HEK293T (cell line): ENCODE results near the gene JCAD.
"Not testable (repeated sequence)": the region's sequence is repeated elsewhere in the genome, so short reads cannot be mapped to it uniquely, and the experiment has no call there.

Experiments used
- CTCF ChIA-PET: fragments of 350-600 bp; formaldehyde crosslinking; extraction: SDS; loops from one replicate; lab custom pipeline; 2021; ENCODE audit warnings: antibody characterized with exemption, inconsistent platforms; lab: Yijun Ruan, JAX
- POLR2A ChIA-PET: fragments of 350-600 bp; formaldehyde crosslinking; extraction: SDS; loops from one replicate; lab custom pipeline; 2020; ENCODE audit warnings: antibody characterized with exemption, inconsistent platforms; lab: Yijun Ruan, JAX
- DNase-seq: peaks from one replicate; pipeline ENCODE4 v3.0.0; 2012; ENCODE audit warnings: mixed read lengths; ENCODE audit errors: extremely low spot score
- ARNT ChIP-seq: fragments of 450-650 bp; IDR thresholded peaks from 2 replicates; pipeline ENCODE4 v1.6.1; 2017; ENCODE audit warnings: mild to moderate bottlenecking
- BHLHE40 ChIP-seq: fragments of 450-650 bp; IDR thresholded peaks from 2 replicates; pipeline ENCODE4 v1.6.1; 2016; ENCODE audit warnings: mild to moderate bottlenecking, moderate library complexity, borderline replicate concordance
- CTBP1 ChIP-seq: fragments of 450-650 bp; IDR thresholded peaks from 2 replicates; pipeline ENCODE4 v1.6.1; 2016; ENCODE audit warnings: borderline replicate concordance
- ELF4 ChIP-seq: fragments of 450-650 bp; IDR thresholded peaks from 2 replicates; pipeline ENCODE4 v1.6.1; 2017; ENCODE audit warnings: antibody characterized with exemption
- FOXA1 ChIP-seq: fragments of 450-650 bp; IDR thresholded peaks from 2 replicates; pipeline ENCODE4 v1.6.1; 2016; ENCODE audit warnings: mild to moderate bottlenecking
- FOXK2 ChIP-seq: fragments of 450-650 bp; IDR thresholded peaks from 2 replicates; pipeline ENCODE4 v1.6.1; 2016; ENCODE audit warnings: mild to moderate bottlenecking
- FOXM1 ChIP-seq: fragments of 450-650 bp; IDR thresholded peaks from 2 replicates; pipeline ENCODE4 v1.6.1; 2017; ENCODE audit warnings: mild to moderate bottlenecking, borderline replicate concordance
- HDGF ChIP-seq: fragments of 450-650 bp; IDR thresholded peaks from 2 replicates; pipeline ENCODE4 v1.6.1; 2017; ENCODE audit warnings: antibody characterized with exemption, borderline replicate concordance
- L3MBTL2 ChIP-seq: fragments of 450-650 bp; conservative IDR thresholded peaks from 2 replicates; pipeline ENCODE4 v1.6.1; 2016; ENCODE audit warnings: mild to moderate bottlenecking
- LEF1 ChIP-seq: fragments of 450-650 bp; IDR thresholded peaks from 2 replicates; pipeline ENCODE4 v1.6.1; 2017; ENCODE audit warnings: mild to moderate bottlenecking, borderline replicate concordance
- NFRKB ChIP-seq: fragments of 450-650 bp; IDR thresholded peaks from 2 replicates; pipeline ENCODE4 v1.6.1; 2016; ENCODE audit warnings: mild to moderate bottlenecking, moderate library complexity
- SP1 ChIP-seq: fragments of 450-650 bp; IDR thresholded peaks from 2 replicates; pipeline ENCODE4 v1.6.1; 2017
- SUZ12 ChIP-seq: fragments of 450-650 bp; IDR thresholded peaks from 2 replicates; pipeline ENCODE4 v1.6.1; 2016; ENCODE audit warnings: mild to moderate bottlenecking
- TARDBP ChIP-seq: fragments of 450-650 bp; IDR thresholded peaks from 2 replicates; pipeline ENCODE4 v1.6.1; 2016
- ZNF384 ChIP-seq: fragments of 450-650 bp; IDR thresholded peaks from 2 replicates; pipeline ENCODE4 v1.6.1; 2016
- TF ChIP-seq, protein P1 (sequence below): fragments of 450-650 bp; IDR thresholded peaks from 2 replicates; pipeline ENCODE4 v1.6.1; 2016

Gene JCAD

DNA sequence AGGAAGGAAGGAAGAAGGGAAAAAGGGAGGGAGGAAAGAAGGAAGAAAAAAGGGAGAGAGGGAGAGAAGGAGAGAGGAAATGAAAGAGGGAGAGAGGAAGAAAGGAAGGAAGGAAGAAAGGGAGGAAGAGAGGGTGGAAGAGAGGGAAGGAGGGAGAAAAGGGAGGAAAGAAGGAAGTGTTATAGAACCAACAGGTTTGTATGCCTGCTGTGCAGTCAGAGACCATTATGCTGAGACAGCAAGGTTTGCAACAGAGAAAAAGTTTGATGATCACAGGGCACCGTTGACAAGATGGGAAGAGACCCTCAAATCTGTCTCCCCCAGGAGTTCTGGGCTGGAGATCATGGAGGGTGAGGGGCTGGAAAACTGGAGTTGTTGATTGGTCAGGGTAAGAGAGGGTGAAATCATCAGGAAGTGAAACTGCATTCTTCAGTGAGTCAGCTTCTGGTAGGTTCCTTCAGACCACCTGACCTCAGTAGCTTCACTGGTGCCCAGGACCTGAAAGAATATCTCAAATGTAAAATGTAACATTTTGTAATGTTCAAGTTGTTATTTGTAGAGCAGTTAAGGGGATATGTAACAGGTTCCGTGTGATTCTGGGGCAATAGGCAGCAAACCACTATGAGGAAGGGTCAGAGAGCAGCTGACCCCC is 76.3 kb downstream of the JCAD start:
- no peak for DNase-seq
- CTCF ChIA-PET, result no interaction called here
- POLR2A ChIA-PET, result no interaction called here
- TF ChIP-seq LEF1, result no peak
- no peak for TF ChIP-seq ARNT
- no peak for TF ChIP-seq SUZ12
- no peak for TF ChIP-seq BHLHE40
- TF ChIP-seq ELF4, result no peak
- TF ChIP-seq FOXA1, result no peak
- no peak for TF ChIP-seq SP1
- TF ChIP-seq TARDBP, result no peak

DNA sequence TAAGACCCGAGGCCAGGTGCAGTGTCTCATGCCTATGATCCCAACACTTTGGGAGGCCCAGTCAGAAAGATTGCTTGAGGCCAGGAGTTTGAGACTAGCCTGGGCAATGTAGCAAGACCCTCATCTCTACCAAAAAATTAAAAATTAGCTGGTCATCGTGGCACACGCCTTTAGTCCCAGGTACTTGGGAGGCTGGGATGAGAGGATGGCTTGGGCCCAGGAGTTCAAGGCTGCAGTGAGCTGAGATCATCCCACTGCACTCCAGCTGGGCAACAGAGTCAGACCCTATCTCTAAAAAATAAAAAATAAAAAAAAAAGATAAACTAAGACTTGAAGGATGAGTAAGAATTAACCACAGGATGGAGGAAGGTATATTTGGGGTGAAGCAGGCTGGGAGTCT is 77.9 kb downstream of the JCAD start:
- CTCF ChIA-PET, result no interaction called here
- POLR2A ChIA-PET, result no interaction called here
- TF ChIP-seq L3MBTL2, result no peak
- no peak for TF ChIP-seq HDGF
- no peak for TF ChIP-seq SUZ12
- no peak for TF ChIP-seq BHLHE40
- TF ChIP-seq SP1, result no peak
- no peak for TF ChIP-seq FOXA1
- TF ChIP-seq ELF4, result no peak
- TF ChIP-seq FOXM1, result no peak
- no peak for TF ChIP-seq TARDBP
- TF ChIP-seq, protein P1, sequence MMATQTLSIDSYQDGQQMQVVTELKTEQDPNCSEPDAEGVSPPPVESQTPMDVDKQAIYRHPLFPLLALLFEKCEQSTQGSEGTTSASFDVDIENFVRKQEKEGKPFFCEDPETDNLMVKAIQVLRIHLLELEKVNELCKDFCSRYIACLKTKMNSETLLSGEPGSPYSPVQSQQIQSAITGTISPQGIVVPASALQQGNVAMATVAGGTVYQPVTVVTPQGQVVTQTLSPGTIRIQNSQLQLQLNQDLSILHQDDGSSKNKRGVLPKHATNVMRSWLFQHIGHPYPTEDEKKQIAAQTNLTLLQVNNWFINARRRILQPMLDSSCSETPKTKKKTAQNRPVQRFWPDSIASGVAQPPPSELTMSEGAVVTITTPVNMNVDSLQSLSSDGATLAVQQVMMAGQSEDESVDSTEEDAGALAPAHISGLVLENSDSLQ, result no peak
- DNase-seq, result no peak

DNA sequence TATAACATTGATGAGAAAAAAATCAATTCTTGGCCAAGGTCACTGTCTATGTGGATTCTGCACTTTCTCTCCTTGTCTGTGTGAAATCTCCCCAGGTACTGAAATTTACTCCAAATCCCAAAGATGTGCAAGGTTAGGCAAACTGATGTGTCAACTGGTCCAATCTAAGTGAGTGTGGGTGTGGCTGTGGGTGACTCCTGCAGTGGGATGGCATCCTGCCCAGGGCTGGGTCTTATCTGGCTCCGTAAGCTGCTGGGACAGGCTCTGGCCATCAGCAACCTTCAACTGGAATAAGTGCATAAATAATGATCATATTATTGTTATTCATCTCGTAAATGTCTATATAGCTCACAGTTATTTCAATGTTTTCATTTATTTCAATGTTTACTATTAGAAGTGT is 79.3 kb downstream of the JCAD start:
- CTCF ChIA-PET, result no interaction called here
- POLR2A ChIA-PET, result no interaction called here

DNA sequence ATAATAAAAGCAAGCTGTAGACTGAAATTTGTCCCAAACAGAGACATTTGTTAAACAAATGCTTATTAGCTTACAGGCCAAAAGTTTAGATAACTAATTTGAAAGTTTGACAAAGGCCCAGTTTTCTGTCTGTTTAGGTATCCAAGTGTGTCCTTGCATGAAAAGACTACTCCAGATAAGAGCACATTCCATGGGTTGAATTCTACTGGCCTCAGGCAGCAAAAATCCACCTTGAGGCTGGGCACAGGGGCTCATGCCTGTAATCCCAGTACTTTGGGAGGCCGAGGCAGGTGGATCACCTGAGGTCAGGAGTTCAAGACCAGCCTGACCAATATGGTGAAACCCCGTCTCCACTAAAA is 80.0 kb downstream of the JCAD start:
- DNase-seq, POLR2A ChIA-PET, CTCF ChIA-PET: not testable (repeated sequence)

More for the DNA sequence above, 79.3 kb downstream of the JCAD start:
- DNase-seq, result no peak
- no peak for TF ChIP-seq FOXK2
- TF ChIP-seq ZNF384, result no peak
- TF ChIP-seq L3MBTL2, result no peak
- TF ChIP-seq, protein P1, result no peak
- no peak for TF ChIP-seq ELF4
- no peak for TF ChIP-seq SP1
- TF ChIP-seq NFRKB, result no peak
- no peak for TF ChIP-seq FOXA1
- no peak for TF ChIP-seq LEF1
- no peak for TF ChIP-seq SUZ12
- TF ChIP-seq FOXM1, result no peak
- no peak for TF ChIP-seq TARDBP

DNA sequence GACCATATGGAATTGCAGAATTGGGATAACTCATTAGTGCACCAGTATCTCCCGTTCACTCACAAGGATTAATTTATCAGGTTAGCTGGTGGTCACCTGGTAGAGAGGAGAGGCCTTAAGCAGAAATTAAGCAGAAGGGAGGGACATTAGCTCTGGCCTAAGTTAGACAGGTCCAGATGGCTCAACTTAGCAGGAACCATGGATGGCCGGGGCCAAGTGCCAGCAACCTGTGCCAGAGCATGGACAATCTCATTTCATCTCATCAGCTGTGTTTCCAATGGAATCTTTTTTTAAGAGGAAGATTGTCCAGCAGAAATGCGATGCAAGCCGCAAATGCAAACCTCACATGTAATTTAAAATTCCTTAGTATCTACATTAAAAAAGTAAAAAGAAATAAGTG is 82.2 kb downstream of the JCAD start:
- TF ChIP-seq, protein P1, result no peak
- TF ChIP-seq FOXK2 (no peak), SP1 (no peak), L3MBTL2 (no peak), BHLHE40 (no peak), FOXA1 (no peak), FOXM1 (no peak), NFRKB (no peak), HDGF (no peak), ZNF384 (no peak), LEF1 (no peak), ARNT (no peak), CTBP1 (no peak), TARDBP (no peak), SUZ12 (no peak), ELF4 (no peak)
- POLR2A ChIA-PET, result no interaction called here
- CTCF ChIA-PET, result no interaction called here
- no peak for DNase-seq

DNA sequence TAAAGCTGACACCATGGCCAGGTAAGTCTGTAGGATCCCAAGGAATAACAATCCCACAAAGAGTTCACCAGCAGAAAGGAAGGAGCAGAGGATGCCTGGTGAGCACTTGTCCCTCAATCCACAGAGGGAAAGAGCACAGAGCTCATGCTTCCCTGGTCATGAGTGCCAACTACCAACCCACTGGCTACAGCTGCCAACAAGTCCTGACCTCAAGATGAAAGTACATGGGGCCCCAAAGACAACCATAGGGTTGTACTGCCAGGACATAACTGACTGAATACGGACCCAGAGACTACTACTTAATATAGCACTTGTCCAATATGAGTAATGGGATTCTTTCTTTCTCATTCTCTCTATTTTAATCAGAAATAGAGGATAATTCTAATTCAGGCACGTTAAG is 83.3 kb downstream of the JCAD start:
- TF ChIP-seq, protein P1, result no peak
- TF ChIP-seq NFRKB (no peak), ELF4 (no peak), SUZ12 (no peak), LEF1 (no peak), L3MBTL2 (no peak), TARDBP (no peak), FOXM1 (no peak), BHLHE40 (no peak), ZNF384 (no peak), SP1 (no peak), ARNT (no peak), FOXA1 (no peak), FOXK2 (no peak), CTBP1 (no peak), HDGF (no peak)
- DNase-seq, result no peak
- ChIA-PET CTCF (no interaction called here), POLR2A (no interaction called here)
